MM.1S (cell line): ENCODE results near the gene GNAT1.

ENCODE experiments used
- CTCF ChIP-seq: fragments of 300-600 bp; sonication (generic); IDR thresholded peaks from 2 replicates; pipeline ENCODE4 v1.5.1; 2016; ENCODE audit warnings: antibody characterized with exemption, low read length, mixed read lengths
- EZH2 ChIP-seq: fragments of 300-600 bp; sonication (generic); optimal IDR thresholded peaks from 2 replicates; pipeline ENCODE3; 2017; ENCODE audit warnings: low read depth, mild to moderate bottlenecking, antibody characterized with exemption, low read length, mixed read lengths
- EZH2phosphoT487 ChIP-seq: fragments of 300-600 bp; sonication (generic); IDR thresholded peaks from 2 replicates; pipeline ENCODE4 v1.6.1; 2018; ENCODE audit warnings: antibody characterized with exemption, low read length

DNA sequence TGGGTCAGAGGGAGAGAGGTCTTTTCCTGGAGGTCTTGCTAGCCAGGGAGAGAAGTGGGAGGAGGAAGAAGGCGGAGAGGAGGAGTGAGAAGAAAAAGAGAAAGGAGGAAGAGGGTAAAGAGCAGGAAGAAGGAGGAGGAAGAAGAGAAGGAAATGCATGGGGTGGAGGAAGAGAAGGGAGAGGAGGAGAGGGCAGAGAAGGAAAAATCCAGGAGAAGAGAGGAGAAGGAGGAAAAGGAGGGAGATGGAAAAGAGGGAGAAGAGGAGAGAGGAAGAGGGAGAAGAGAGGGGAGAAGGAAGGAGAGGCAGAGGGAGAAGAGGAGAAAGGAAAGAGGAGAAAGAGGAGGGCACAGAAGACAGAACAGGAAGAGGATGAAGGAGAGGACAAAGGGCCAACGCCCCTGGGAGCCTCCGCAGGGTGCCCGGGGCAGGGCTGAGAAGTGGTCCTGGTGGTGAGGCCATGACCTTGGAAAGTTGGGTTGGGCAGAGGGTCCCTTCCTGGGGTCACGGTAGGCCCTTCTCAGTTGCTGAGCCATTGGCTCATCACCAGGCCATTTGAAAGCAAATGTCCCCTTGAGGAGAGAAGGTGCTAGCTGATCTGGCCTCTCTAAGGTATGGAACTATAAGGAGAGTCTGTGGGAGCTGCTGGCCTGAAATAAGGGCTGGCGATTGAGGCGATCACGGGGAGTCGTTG lies 37.5 kb upstream of the GNAT1 start:
- TF ChIP-seq CTCF (no peak), EZH2 (no peak), EZH2phosphoT487 (no peak)
